HEK293 (cell line): ENCODE measurements around the gene FADS3.

Experiments used
- CTCF ChIA-PET: fragments of 350-600 bp; formaldehyde crosslinking; extraction: SDS; loops from one replicate; lab custom pipeline; 2021; ENCODE audit warnings: antibody characterized with exemption; lab: Yijun Ruan, JAX
- POLR2A ChIA-PET: fragments of 300-600 bp; formaldehyde crosslinking; extraction: SDS; loops from one replicate; lab custom pipeline; 2020; ENCODE audit warnings: antibody characterized with exemption, inconsistent platforms; lab: Yijun Ruan, JAX
- H3K27ac ChIP-seq: fragments of 200-500 bp; sonication (Bioruptor generic); 2 replicates; pipeline ENCODE4 v1.5.1; 2014; ENCODE audit warnings: low read depth, low read length, control low read depth, inconsistent platforms; ENCODE audit errors: extremely low read depth
- H3K36me3 ChIP-seq, 2 experiments: fragments of 200-500 bp in 1 of 2; sonication (Bioruptor generic) in 1 of 2; 1 replicate in 1 of 2; 2 replicates in 1 of 2; pipeline ENCODE4 v1.5.1; 2014 to 2017; ENCODE audit warnings: inconsistent platforms in 2 of 2, low read length in 2 of 2; ENCODE audit not compliant: control insufficient read depth in 2 of 2, insufficient read depth in 1 of 2
- H3K4me1 ChIP-seq: fragments of 200-500 bp; sonication (Bioruptor generic); 2 replicates; pipeline ENCODE4 v1.5.1; 2014; ENCODE audit warnings: mild to moderate bottlenecking, low read length, inconsistent platforms; ENCODE audit not compliant: control insufficient read depth, insufficient read depth
- H3K4me3 ChIP-seq: 2 replicates; pipeline ENCODE4 v1.5.1; 2011; ENCODE audit warnings: low read depth, mild to moderate bottlenecking, control low read depth, low read length, moderate library complexity
- H3K9me3 ChIP-seq: fragments of 200-500 bp; sonication (Bioruptor generic); 2 replicates; pipeline ENCODE4 v1.5.1; 2014; ENCODE audit warnings: low read depth, low read length, inconsistent platforms; ENCODE audit not compliant: control insufficient read depth, insufficient read depth
- GFI1B ChIP-seq: fragments of 450-650 bp; formaldehyde crosslinking; IDR thresholded peaks from 2 replicates; pipeline ENCODE4 v1.5.1; 2016; ENCODE audit warnings: missing biosample characterization, missing genetic modification characterization
- KLF17 ChIP-seq: fragments of 450-650 bp; formaldehyde crosslinking; IDR thresholded peaks from 2 replicates; pipeline ENCODE4 v1.5.1; 2016; ENCODE audit warnings: missing biosample characterization, missing genetic modification characterization
- KLF7 ChIP-seq: fragments of 450-650 bp; formaldehyde crosslinking; IDR thresholded peaks from 2 replicates; pipeline ENCODE4 v1.5.1; 2016; ENCODE audit warnings: missing biosample characterization, missing genetic modification characterization, borderline replicate concordance
- RBAK ChIP-seq: fragments of 450-650 bp; formaldehyde crosslinking; IDR thresholded peaks from 2 replicates; pipeline ENCODE4 v1.5.1; 2016; ENCODE audit warnings: missing biosample characterization, missing genetic modification characterization
- SCRT1 ChIP-seq: fragments of 450-650 bp; formaldehyde crosslinking; IDR thresholded peaks from 2 replicates; pipeline ENCODE4 v1.5.1; 2016; ENCODE audit warnings: missing biosample characterization, missing genetic modification characterization, borderline replicate concordance
- ZBTB1 ChIP-seq: fragments of 450-650 bp; formaldehyde crosslinking; IDR thresholded peaks from 2 replicates; pipeline ENCODE4 v1.5.1; 2016; ENCODE audit warnings: missing biosample characterization, missing genetic modification characterization
- ZBTB44 ChIP-seq: fragments of 450-650 bp; IDR thresholded peaks from 2 replicates; pipeline ENCODE4 v1.5.1; 2018; ENCODE audit warnings: missing biosample characterization, mild to moderate bottlenecking, missing genetic modification characterization
- ZBTB48 ChIP-seq: fragments of 450-650 bp; formaldehyde crosslinking; IDR thresholded peaks from 2 replicates; pipeline ENCODE4 v1.5.1; 2016; ENCODE audit warnings: missing biosample characterization, missing genetic modification characterization
- ZFP3 ChIP-seq: fragments of 450-650 bp; formaldehyde crosslinking; IDR thresholded peaks from 2 replicates; pipeline ENCODE4 v1.5.1; 2016; ENCODE audit warnings: low read depth, missing biosample characterization, missing genetic modification characterization
- ZNF24 ChIP-seq: fragments of 450-650 bp; formaldehyde crosslinking; IDR thresholded peaks from 2 replicates; pipeline ENCODE4 v1.5.1; 2016; ENCODE audit warnings: missing biosample characterization, missing genetic modification characterization
- ZNF274 ChIP-seq, 2 experiments: fragments of 200-500 bp in 1 of 2; fragments of 450-650 bp in 1 of 2; sonication (Bioruptor generic) in 1 of 2; formaldehyde crosslinking in 1 of 2; IDR thresholded peaks; 2 replicates each; pipeline versions ENCODE4 v1.5.1 to v1.6.1; 2014 to 2016; ENCODE audit warnings: borderline replicate concordance in 1 of 2, inconsistent platforms in 1 of 2, low read length in 1 of 2, missing biosample characterization in 1 of 2, missing genetic modification characterization in 1 of 2
- ZNF280D ChIP-seq: fragments of 450-650 bp; formaldehyde crosslinking; IDR thresholded peaks from 2 replicates; pipeline ENCODE4 v1.5.1; 2016; ENCODE audit warnings: missing biosample characterization, missing genetic modification characterization
- ZNF302 ChIP-seq: fragments of 450-650 bp; formaldehyde crosslinking; IDR thresholded peaks from 2 replicates; pipeline ENCODE4 v1.5.1; 2016; ENCODE audit warnings: missing biosample characterization, missing genetic modification characterization, low read depth
- ZNF449 ChIP-seq: fragments of 450-650 bp; formaldehyde crosslinking; IDR thresholded peaks from 2 replicates; pipeline ENCODE4 v1.5.1; 2017; ENCODE audit warnings: missing biosample characterization, mild to moderate bottlenecking, missing genetic modification characterization, moderate library complexity
- ZNF544 ChIP-seq: fragments of 450-650 bp; formaldehyde crosslinking; IDR thresholded peaks from 2 replicates; pipeline ENCODE4 v1.5.0; 2017; ENCODE audit warnings: missing biosample characterization, missing genetic modification characterization
- ZNF585B ChIP-seq: fragments of 450-650 bp; formaldehyde crosslinking; IDR thresholded peaks from 2 replicates; pipeline ENCODE4 v1.5.1; 2016; ENCODE audit warnings: missing biosample characterization, missing genetic modification characterization
- ZNF596 ChIP-seq: fragments of 450-650 bp; IDR thresholded peaks from 2 replicates; pipeline ENCODE4 v1.5.0; 2018; ENCODE audit warnings: missing biosample characterization, mild to moderate bottlenecking, missing genetic modification characterization, moderate library complexity
- ZNF629 ChIP-seq: fragments of 450-650 bp; formaldehyde crosslinking; IDR thresholded peaks from 2 replicates; pipeline ENCODE4 v1.5.1; 2017; ENCODE audit warnings: missing biosample characterization, missing genetic modification characterization
- ZNF654 ChIP-seq: fragments of 450-650 bp; formaldehyde crosslinking; IDR thresholded peaks from 2 replicates; pipeline ENCODE4 v1.5.1; 2016; ENCODE audit warnings: low read depth, missing biosample characterization, missing genetic modification characterization
- ZNF843 ChIP-seq: fragments of 450-650 bp; formaldehyde crosslinking; IDR thresholded peaks from 2 replicates; pipeline ENCODE4 v1.5.1; 2016; ENCODE audit warnings: missing biosample characterization, missing genetic modification characterization

The FADS3 gene

GRCh38 chr11:61847914-61848581 is 43.3 kb downstream of the FADS3 start:
- Histone ChIP-seq H3K27ac (no peak overlapping the region), H3K4me3 (no peak overlapping the region), H3K4me1 (no peaks in the 10 kb centered on the region), H3K9me3 (no peaks in the 10 kb centered on the region), H3K36me3 (peaks cover 11 to 27% of the 10 kb centered on the region in 2 experiments)
- ChIA-PET CTCF (no interaction called here), POLR2A (no interaction called here)
- TF ChIP-seq ZNF449 (tag by site-specific recombination) = no peak
- no peak for TF ChIP-seq ZBTB48 (tag by site-specific recombination)
- TF ChIP-seq ZBTB1 (tag by site-specific recombination) = no peak
- no peak for TF ChIP-seq KLF7
- TF ChIP-seq ZNF302 (tag by site-specific recombination) = no peak
- TF ChIP-seq ZNF544 (tag by site-specific recombination) = no peak
- TF ChIP-seq ZNF274 (IDR thresholded peaks at IDR 0.05; ENCODE audit: low read length) = no peak
- no peak for TF ChIP-seq ZNF274 (tag by site-specific recombination; IDR thresholded peaks at IDR 0.05; ENCODE audit: borderline replicate concordance)
- TF ChIP-seq GFI1B = no peak
- no peak for TF ChIP-seq RBAK
- TF ChIP-seq ZNF629 = no peak
- no peak for TF ChIP-seq ZNF843
- no peak for TF ChIP-seq SCRT1 (tag by site-specific recombination)
- no peak for TF ChIP-seq ZNF280D (tag by site-specific recombination)
- no peak for TF ChIP-seq ZNF585B (tag by site-specific recombination)
- no peak for TF ChIP-seq ZBTB44 (tag by site-specific recombination)

- H3K36me3 ChIP-seq = peaks cover 19 to 28% of the 10 kb centered on the region in 2 experiments
- CTCF ChIA-PET = interaction anchor here (0.6 to 1.0 kb wide), 3 partner anchors 31 to 83 kb away, joined by 3 read pairs; no protein-coding TSS in a partner anchor
- TF ChIP-seq ZFP3 (tag by site-specific recombination) (no peak), KLF17 (no peak), ZNF24 (tag by site-specific recombination) (no peak), ZNF596 (no peak), ZNF654 (tag by site-specific recombination) (no peak)
Observed at GRCh38 chr11:61846362-61847020, 44.9 kb downstream of the FADS3 start.

More at GRCh38 chr11:61846362-61847020, 44.9 kb downstream of the FADS3 start:
- Histone ChIP-seq H3K27ac (no peak overlapping the region), H3K9me3 (no peaks in the 10 kb centered on the region), H3K4me3 (no peak overlapping the region), H3K4me1 (no peaks in the 10 kb centered on the region)
- POLR2A ChIA-PET = interaction anchor here (0.7 kb wide), 1 partner anchor 32 kb away, joined by 3 read pairs; no protein-coding TSS in a partner anchor
